SHP77 (cell line): ENCODE measurements around the gene CTNND2.

Source experiments
- DNase-seq, 2 experiments: peaks; one replicate each; lab custom pipeline; 2025; lab: John Stamatoyannopoulos, UW

The CTNND2 gene

DNA sequence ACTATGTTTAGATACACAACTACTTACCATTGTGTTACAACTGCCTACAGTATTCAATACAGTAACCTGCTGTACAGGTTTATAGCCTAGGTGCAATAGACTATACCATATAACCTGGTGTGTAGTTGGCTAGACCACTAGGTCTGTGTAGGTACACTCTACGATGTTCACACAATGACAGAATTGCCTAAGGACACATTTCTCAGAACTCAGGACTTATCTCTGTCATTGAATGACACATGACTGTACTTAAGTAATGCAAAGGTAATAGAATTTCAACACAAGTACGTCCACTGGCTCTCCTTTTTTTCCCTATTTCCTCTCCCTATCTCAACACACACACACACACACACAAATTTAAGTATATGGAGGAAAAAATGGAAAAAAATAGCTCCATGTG, 385.6 kb downstream of the CTNND2 start:
- DNase-seq, result no peak

DNA sequence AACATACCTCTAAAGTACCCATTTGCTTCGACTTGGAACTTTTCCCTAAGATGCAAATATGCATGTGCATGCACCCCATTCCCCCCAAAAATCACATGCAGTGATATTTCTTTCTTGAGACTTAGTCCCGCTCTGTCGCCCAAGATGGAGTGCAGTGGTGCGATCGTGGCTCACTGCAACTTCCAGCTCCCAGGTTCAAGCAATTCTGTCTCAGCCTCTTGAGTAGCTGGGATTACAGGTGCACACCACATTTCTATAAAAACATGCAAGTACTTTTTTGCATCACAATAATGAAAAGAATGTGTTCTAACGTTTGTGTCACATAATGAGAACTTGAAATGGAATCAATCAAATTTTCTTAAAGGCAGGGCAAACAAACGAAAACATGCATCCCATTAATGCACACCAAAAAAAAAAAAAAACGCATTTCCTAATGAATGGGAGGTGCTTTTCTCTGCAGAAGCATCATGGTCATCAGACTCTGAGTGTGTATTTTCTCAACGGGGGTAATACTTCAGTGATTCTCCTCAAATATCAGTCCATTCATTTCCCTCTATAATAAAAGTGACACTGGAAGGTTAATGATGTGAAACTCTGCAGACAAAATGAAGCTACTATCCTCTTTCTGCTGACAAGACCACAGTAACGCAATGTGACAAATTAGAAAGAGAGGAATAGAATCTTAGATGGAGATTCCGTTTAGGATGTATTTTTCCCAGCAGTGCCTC, 389.4 kb downstream of the CTNND2 start:
- DNase-seq, result no peak

DNA sequence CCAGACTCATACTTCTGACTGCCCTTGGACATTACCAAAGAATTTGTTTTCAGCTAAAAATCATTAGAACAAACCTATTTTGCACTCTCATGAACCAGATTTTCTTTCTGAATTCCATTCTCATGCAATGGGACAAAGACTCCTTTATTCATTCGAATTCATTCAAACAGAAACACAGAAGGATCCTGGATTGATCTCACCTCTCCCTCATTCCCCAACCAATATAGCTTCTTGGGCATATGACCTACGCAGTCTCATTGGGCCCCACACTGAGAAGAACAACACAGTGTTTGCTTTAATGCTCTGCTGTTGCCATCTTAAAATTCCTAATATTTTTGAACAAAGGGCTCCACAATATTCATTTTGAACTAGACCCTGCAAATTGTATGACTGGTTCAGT, 392.4 kb downstream of the CTNND2 start:
- DNase-seq, result no peak

DNA sequence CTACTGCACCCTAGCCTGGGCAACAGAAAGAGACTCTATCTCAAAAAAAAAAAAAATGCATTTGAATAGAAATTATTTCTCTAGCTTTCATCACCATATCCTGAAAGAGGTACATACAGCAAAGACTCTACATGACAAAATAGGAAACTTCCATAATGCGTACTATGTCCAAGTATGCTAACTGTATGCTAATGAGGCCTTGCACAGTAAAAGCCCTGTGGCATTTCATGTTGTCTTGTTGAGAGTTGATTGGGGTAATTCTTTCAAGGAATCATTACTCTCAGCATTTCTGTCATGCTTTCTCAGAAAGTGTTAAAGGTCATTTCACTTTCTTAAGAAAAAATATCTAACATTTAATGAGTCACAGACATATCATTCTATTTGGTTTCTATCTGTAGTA, 393.4 kb downstream of the CTNND2 start:
- DNase-seq, result no peak

DNA sequence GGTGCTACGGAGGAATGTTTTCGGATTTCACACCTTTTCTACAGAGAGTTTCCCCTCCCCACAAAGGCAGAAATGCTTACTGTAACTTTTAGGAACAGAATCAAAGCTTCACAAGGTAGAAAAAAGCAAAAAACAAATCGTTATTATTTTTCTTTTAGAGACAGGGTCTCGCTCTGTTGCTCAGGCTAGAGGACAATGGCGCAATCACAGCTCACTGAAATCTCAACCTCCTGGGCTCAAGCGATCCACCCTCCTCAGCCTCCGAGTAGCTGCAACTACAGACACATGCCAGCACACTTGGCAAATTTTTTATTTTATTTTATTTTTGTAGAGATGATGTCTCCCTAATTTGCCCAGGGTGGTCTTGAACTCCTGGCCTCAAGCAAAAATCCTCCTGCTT, 394.5 kb downstream of the CTNND2 start:
- no peak for DNase-seq

DNA sequence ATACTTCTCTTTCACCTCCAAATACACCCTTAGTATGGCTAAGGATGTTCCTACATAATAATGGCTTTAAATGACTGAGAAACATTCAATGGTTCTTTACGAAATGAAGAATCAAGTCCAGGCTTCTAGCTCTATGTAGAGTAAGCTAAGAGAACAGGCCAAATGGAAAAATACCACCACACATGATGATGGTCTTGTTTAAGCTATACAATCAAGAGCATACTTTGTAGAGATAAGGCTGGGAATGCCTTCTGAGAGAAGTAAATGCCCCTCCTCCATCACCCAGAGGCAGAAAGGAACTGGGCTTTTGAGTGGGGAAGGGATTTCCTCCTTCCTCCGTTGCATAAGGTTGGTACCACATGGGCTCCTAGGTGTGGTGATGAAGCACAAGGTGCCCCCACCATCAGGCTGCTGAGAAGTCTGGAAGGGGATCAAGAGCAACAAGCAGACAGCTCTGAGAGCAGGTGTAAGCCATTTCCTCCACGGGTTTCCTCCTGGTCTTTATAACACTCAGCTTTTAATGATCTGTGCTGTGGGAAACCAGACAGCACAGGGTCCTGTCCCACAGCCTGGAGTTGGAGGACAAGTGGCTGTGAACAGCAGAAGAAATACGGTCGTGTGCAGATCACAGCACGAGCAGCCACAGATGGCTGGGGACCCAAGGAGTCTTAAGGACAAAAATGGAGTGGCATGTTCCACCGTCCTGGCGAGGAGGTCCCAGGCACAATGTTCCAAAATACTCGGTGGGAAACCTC, 396.9 kb downstream of the CTNND2 start:
- no peak for DNase-seq

DNA sequence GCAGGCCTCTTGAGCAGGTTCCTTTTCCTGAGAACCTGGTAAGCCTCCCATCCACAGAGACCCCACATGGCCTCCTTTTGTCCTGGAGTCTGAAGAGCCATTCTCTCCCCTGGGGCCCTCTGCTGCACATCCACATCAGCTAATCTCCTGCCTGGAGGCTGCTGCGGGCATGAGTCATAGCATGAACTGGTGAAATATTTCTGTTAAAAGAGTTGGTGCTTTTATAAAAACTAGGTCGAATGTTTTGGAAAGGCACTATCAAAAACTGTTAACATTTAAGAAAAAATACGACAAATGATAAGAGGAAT, 399.4 kb downstream of the CTNND2 start:
- no peak for DNase-seq

DNA sequence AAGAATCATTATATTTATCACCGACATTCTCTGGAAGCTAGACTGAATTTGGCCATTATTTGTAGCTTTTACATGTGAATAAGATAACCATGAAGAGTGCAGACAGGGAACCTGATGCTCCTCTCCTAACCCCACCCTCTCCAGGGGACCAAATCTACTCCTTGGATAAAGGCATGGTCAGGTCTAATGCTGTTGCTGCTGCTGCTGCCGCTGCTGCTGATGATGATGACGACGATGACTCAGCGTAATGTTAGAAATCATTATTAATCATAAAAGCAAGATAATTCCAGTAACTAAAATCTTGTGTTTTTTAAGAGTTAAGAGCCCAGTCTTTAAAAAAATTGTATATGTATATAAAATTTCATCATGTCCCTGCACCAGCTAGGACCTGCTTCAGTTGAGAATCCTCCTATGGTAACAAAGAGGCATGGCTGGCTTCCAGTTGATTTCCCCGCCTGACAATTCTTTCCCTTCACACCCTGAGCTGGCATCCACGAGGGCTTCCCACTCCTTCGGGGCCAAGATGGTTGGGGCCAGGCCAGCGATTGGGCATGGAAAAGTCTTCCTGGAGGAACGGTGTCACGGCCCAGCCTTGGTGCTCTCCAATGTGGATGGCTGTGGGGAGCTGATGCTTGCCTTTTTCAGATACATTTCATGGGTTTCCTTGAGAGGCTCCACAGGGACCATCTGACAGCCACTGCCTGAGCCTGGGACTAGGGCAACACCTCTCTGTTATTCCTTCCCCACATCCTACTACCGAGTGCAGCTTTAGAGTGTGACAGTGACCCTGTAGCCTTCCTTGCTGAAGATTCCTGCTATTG, 400.0 kb downstream of the CTNND2 start:
- DNase-seq, result no peak

DNA sequence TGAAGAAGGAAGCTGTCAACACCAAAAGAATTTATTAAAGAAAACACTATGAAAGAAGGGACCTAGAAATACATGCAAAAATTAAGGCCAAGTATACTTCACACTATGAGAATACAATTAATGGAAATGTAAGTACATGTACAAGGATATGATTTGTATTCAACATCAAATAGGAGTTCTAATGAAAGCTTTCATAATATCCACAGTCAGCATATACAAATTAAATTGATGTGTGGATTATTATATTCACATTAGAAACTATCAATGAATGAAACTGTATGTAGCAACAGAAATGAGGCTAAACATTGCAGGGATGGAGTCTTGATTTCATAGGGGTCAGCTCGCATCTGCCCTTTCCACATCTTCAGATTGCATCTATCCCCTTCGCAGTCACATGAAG, 401.5 kb downstream of the CTNND2 start:
- no peak for DNase-seq

DNA sequence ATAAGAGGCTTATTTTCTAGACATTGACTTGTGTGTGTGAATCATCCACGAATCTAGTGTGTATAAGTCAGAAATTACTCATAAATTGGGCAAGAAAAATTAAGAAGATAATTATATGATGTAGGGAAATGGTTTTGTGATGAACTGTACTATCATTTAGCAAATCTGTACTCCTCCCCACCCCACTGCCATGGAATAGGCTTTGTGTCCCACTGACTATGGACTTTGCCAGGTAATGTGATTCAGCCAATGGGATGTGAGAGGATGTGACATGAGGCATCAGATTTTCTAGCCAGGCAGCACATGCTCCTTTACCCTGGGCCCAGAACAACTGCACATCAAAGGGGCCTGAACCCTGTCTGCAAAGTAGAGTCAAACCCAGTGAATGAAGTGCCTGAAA, 406.6 kb downstream of the CTNND2 start:
- no peak for DNase-seq

DNA sequence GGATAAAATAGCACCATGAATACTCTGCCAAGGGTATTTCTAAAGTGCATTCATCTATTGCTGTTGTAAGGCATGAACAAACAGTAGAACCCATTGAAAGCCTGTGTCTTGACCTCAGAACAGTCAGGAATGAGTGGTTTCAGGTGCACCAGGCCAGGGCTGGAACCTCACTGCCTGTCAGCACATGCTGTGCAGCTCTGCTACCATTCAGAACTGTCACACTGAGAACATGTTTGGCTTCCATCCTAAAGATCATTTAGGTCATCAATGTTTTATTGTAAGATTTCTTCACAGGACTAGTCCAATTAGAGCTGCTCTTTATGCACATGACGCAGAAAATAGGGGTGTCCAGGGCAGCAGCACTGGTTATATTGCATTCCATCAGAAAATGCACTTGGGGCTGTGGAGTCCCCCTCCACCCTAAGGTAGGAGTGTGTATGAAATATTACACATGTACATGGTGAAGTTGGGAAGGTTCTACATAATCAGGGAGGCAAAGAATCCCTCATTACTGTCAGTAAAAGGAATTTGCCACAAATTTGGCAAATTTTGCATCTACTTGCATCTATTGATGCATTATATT, 408.0 kb downstream of the CTNND2 start:
- no peak for DNase-seq

DNA sequence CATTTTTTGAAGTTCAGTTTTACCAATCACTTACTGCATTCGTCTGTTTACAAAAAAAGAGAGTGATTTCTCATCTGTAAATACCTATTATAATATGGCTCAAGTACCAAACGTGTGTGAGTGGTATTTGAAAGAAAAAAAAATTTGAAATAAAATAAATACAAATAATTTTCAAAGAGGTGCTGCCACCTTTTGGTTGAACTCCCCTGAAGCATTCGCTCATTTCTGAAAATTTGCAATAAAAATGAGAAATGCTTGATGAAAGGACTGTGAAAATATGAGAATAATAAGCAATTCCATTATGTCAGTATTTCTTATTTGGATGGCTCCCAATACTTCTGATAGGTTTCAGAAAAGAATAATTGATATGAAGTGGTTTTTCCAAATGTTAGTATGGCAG, 409.9 kb downstream of the CTNND2 start:
- peak in 1 of 2 experiments; percentile 4 for DNase-seq

DNA sequence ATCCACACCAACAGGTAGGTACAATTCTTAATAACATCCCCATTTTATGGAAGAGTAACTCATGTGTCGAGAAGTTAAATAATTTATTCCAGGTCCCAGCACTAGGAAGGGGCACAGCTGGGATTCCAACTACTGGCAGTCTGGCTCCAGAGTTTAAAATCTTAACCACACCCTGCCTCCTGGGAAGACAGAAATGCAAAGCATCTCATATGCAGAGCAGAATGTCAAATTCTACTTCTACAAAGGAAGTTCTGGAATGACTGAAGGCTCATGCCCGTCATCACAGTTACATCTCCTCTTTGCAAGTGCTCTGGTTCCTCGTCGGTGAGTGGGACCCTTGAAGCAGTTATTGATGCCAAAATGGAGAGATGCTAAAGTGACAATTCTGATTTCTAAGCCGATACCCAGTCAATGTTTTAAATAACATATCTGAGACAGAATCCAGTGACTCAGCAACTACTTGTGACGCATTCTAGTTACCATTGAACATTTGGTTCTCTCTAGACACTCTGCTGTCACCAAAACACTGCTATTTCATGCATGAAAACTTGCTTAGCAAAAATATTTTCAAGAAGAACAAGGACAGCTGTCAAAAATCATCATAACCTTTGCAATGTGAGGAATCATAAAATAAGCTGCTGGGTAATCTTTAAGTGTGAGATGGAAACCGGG, 412.7 kb downstream of the CTNND2 start:
- DNase-seq, result no peak

DNA sequence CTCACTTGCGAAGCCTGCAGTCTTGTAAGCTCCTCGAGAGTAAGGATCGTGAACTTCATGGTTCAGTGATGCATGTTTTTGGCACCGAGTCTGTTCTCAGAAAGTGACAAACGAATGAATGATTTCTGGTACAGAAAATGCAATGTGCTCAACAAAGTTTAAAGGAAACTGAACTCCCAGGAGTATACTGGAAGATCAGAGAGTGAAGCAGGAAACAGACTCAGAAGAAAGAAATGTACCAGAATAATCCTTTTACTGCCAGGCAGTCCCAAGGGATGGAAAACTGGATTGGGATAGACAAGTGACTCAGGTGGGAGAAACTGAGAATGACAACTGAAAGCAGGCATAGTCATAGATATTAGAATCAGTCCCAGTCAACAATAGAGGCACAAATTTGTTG, 420.6 kb downstream of the CTNND2 start:
- no peak for DNase-seq

DNA sequence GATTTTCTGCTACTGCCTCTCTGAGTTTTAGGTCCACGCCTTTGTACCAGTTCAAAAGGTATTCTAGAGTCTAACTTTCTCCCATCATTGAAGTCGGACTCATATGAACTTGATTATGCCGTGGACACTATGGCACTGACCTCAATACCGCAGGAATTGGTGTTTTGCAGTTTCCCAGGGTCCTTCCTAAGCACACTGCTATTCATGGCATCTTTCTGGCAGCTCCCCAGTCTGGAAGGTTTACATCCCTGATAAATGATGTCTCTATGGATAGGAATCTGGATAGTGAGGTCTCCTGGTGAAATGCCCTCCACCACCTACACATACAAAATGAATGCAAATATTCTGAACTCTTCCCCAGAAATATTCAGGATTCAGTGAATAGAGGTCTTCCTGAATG, 422.2 kb downstream of the CTNND2 start:
- no peak for DNase-seq

DNA sequence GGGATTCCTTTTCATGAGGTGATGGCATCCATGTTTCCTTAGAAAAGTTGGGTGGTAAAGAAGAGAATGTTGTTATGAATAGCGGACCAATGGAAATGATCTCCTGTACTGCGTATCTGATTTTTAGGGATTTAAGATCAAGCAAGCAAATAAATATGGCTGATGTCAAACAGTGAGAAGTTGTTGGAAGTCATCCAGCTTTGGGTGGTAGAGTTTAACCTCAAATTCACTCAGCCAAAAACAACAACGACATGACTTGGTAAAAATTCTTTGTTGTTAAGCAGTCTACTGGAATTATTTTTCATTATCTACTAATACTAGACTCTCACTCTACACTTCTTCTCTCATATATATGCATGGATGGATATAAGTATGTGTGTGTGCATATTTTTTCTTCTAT, 426.5 kb downstream of the CTNND2 start:
- no peak for DNase-seq

DNA sequence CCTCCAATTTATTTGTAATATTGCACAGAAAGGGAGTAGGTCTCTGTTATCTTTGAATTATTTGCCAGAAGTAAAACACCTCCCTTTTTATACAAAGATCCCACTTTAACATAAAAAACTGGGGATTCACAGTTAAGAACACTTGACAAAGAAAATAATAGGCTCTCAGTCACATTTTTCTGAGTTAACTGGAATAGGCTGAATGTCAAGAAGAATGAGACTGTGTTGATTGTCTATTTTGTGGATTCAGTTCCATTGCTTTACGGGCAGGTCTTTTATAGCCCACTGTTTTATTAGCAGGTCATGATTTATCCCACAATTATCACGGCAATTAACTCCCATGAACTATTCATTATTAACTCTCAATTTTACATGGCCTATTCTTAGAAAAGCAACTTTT, 427.4 kb downstream of the CTNND2 start:
- no peak for DNase-seq

DNA sequence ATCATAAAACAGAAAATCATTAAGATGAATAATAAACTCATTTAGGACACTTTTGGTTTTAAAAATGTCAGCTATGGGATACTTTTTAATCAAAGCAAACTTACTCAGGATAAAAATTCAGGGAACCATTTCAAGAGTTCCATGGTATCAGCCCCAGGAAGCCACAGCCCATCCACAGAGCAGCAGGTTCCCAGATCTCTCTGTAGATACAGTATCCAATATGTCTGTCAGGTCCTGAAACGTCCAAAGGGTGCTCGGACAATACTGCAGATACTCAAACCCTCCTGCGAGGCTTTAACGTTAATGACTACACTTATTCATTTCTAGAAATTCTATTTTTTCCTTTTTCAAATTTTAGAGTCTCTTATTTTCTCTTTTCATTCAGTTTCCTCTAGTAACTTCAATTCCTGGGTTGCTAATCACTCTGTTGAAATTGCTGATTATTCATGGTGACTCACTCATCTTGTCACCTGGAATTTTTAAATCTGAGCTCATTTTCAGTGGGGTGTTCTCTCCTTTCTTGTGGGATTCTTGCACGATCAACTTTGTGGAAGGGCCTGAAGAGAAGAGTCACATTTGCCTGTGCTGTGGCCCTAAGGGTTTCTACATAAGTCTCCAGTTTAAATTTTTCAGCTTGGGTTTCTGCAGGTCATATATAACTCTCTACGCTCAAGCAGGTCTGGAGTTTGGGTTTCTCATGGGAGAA, 435.8 kb downstream of the CTNND2 start:
- no peak for DNase-seq

DNA sequence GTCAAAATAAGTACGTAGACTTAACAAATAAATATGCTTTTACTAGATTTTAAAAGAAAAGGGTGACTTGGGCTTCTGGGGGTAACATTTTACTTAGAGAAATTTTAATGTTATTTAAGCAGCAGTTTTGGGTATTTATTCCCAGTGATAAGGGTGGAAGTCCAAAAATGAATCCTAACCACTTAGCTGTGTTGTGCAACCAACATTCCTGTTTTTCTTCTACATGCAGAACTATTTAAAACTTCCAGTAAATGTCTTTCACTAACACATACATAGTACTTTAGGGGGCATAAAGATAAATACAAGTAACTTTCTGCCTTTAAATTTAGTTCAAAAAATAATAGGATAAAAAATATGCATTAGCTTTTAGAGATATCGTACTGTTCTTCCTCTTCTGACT, 436.7 kb downstream of the CTNND2 start:
- DNase-seq, result no peak

DNA sequence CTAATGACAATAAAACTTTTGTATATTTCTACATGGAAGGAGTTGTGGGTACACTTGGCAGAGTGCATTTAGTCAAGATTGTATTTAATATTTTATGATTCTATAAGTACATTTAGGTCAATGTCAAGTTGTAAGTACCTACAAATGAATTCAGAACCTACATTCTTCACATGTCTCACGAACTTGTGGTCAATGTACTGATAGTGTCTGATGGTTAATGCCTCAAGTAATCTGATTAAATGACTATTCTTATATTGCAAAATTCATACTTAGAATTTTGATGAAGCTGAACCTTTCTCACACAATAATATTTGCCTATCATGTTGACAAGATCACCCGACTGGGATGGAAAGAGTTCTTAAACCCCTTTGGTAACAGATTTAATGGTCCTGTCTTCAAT, 444.5 kb downstream of the CTNND2 start:
- no peak for DNase-seq

DNA sequence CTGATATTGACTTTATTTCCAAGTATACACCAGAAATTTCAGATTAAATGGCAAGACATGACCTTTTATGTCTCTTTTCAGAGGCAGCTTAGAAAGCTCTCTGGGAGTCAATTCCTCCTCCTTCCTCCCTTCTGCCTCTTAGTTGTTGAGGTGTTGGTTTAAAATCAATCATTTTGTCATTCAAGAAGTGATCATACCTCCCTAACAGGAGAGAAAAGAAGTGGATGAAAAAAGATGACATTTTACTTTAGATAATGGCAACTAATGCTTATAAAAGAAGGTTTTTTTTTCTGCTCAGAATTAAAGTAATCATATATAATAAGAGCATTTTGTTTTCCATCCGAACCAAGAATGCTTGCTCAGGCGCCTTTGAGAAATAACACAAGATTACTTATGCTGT, 448.7 kb downstream of the CTNND2 start:
- no peak for DNase-seq

DNA sequence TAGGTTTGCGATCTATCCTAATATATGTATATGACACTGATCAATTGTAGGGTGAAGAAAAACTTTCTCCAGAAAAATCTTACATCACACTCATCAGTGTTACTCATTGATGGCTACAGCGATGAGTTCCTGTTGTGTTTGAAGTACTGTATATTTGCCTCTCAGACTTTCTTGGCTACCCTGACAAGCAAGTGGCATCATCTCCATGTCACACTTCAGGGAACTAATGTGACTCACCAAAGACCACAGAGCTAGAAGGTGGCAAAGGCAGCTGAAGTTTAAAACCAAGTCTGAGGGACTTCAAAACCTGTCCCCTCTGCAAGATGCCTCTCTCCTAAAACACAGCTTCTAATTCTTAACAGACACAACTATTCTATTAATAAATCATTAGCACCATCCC, 451.4 kb downstream of the CTNND2 start:
- no peak for DNase-seq
